Osteocyte (in vitro differentiated cells): Measurements from ENCODE around the gene TBC1D16. TPM values are rescaled to one million over a fixed set of nuclear protein-coding genes. Genes with fewer than 3 reads are reported as not detected.
"Not testable (repeated sequence)": the region's sequence is repeated elsewhere in the genome, so short reads cannot be mapped to it uniquely, and the experiment has no call there.

Experiments used
- DNase-seq: peaks from one replicate; pipeline ENCODE4 v3.0.0; 2021; ENCODE audit warnings: mixed read lengths; ENCODE audit not compliant: unreplicated experiment; ENCODE audit errors: extremely low spot score
- H3K27ac Mint-ChIP-seq: one replicate; pipeline ENCODE4 v1.8.0; 2021; ENCODE audit warnings: mild to moderate bottlenecking, mixed read lengths; ENCODE audit not compliant: unreplicated experiment
- H3K27me3 Mint-ChIP-seq: one replicate; pipeline ENCODE4 v1.8.0; 2021; ENCODE audit warnings: mixed read lengths; ENCODE audit not compliant: unreplicated experiment
- H3K36me3 Mint-ChIP-seq: one replicate; pipeline ENCODE4 v1.8.0; 2021; ENCODE audit warnings: mixed read lengths; ENCODE audit not compliant: unreplicated experiment
- H3K4me1 Mint-ChIP-seq: one replicate; pipeline ENCODE4 v1.8.0; 2021; ENCODE audit warnings: mixed read lengths; ENCODE audit not compliant: unreplicated experiment
- H3K4me3 Mint-ChIP-seq: one replicate; pipeline ENCODE4 v1.8.0; 2021; ENCODE audit warnings: mild to moderate bottlenecking, moderate library complexity, mixed read lengths; ENCODE audit not compliant: unreplicated experiment
- H3K9me3 Mint-ChIP-seq: one replicate; pipeline ENCODE4 v1.8.0; 2021; ENCODE audit warnings: mixed read lengths; ENCODE audit not compliant: unreplicated experiment
- CTCF ChIP-seq: fragments of 200-600 bp; sonication (generic); IDR thresholded peaks from 2 replicates; pipeline ENCODE4 v1.5.0; 2021; ENCODE audit warnings: antibody characterized with exemption, mild to moderate bottlenecking, moderate library complexity
- total RNA-seq: library from RNA; stranded (reverse); gene quantifications from 2 replicates; pipeline ENCODE4 v1.2.1, GENCODE V29; 2021

Gene TBC1D16
- total RNA-seq, 1 donor from 2014 or later, result 45.9 TPM

- Mint-ChIP-seq H3K9me3 (no peaks in the 10 kb centered on the region), H3K36me3 (peaks cover 15% of the 10 kb centered on the region), H3K27ac (no peak overlapping the region), H3K4me3 (no peak overlapping the region), H3K4me1 (peaks cover 7% of the 10 kb centered on the region), H3K27me3 (no peaks in the 10 kb centered on the region)
- TF ChIP-seq CTCF, result no peak
- DNase-seq, result no peak
These were observed 17.4 kb upstream of the TBC1D16 start for GRCh38 chr17:80053102-80053501.

- DNase-seq, result no peak
- no peak overlapping the region for H3K4me3 Mint-ChIP-seq
- H3K36me3 Mint-ChIP-seq, result peaks cover 15% of the 10 kb centered on the region
- peaks cover 7% of the 10 kb centered on the region for H3K4me1 Mint-ChIP-seq
- H3K27ac Mint-ChIP-seq, result no peak overlapping the region
- TF ChIP-seq CTCF, result no peak
- H3K27me3 Mint-ChIP-seq, result no peaks in the 10 kb centered on the region
- H3K9me3 Mint-ChIP-seq, result no peaks in the 10 kb centered on the region
These were observed 16.0 kb upstream of the TBC1D16 start for GRCh38 chr17:80051681-80052080.

GRCh38 chr17:80050706-80051105 is 15.0 kb upstream of the TBC1D16 start:
- H3K9me3 Mint-ChIP-seq, result no peaks in the 10 kb centered on the region
- peaks cover 13% of the 10 kb centered on the region for H3K36me3 Mint-ChIP-seq
- peaks cover 7% of the 10 kb centered on the region for H3K4me1 Mint-ChIP-seq
- no peaks in the 10 kb centered on the region for H3K27me3 Mint-ChIP-seq
- no peak overlapping the region for H3K27ac Mint-ChIP-seq
- no peak for TF ChIP-seq CTCF
- no peak for DNase-seq
- no peak overlapping the region for H3K4me3 Mint-ChIP-seq

GRCh38 chr17:80049986-80050385 is 14.3 kb upstream of the TBC1D16 start:
- TF ChIP-seq CTCF, result no peak
- no peaks in the 10 kb centered on the region for H3K27me3 Mint-ChIP-seq
- H3K27ac Mint-ChIP-seq, result no peak overlapping the region
- peaks cover 7% of the 10 kb centered on the region for H3K4me1 Mint-ChIP-seq
- no peak for DNase-seq
- no peak overlapping the region for H3K4me3 Mint-ChIP-seq
- H3K36me3 Mint-ChIP-seq, result peaks cover 13% of the 10 kb centered on the region
- H3K9me3 Mint-ChIP-seq, result no peaks in the 10 kb centered on the region

- H3K9me3 Mint-ChIP-seq, result peaks cover 3% of the 10 kb centered on the region
- peaks cover 28% of the 10 kb centered on the region for H3K36me3 Mint-ChIP-seq
- H3K27ac Mint-ChIP-seq, result no peak overlapping the region
- H3K4me1 Mint-ChIP-seq, result no peaks in the 10 kb centered on the region
- TF ChIP-seq CTCF, result no peak
- DNase-seq, result no peak
- H3K27me3 Mint-ChIP-seq, result no peaks in the 10 kb centered on the region
- no peak overlapping the region for H3K4me3 Mint-ChIP-seq
These were observed 11.5 kb upstream of the TBC1D16 start for GRCh38 chr17:80047176-80047575.

GRCh38 chr17:80046709-80047108 is 11.0 kb upstream of the TBC1D16 start:
- H3K27ac Mint-ChIP-seq, H3K4me1 Mint-ChIP-seq, H3K27me3 Mint-ChIP-seq, H3K9me3 Mint-ChIP-seq, DNase-seq, H3K4me3 Mint-ChIP-seq: not testable (repeated sequence)
- peaks cover 29% of the 10 kb centered on the region for H3K36me3 Mint-ChIP-seq
